ENCODE measurements around the gene EFCAB5.

- TF ChIP-seq RAD21 (IDR thresholded peaks at IDR 0.05; ENCODE audit: low read length) (no peak), TEAD4 (IDR thresholded peaks at IDR 0.05; ENCODE audit: borderline replicate concordance, insufficient read depth) (no peak), TCF12 (IDR thresholded peaks at IDR 0.05) (no peak)
- TF ChIP-seq, protein P1, sequence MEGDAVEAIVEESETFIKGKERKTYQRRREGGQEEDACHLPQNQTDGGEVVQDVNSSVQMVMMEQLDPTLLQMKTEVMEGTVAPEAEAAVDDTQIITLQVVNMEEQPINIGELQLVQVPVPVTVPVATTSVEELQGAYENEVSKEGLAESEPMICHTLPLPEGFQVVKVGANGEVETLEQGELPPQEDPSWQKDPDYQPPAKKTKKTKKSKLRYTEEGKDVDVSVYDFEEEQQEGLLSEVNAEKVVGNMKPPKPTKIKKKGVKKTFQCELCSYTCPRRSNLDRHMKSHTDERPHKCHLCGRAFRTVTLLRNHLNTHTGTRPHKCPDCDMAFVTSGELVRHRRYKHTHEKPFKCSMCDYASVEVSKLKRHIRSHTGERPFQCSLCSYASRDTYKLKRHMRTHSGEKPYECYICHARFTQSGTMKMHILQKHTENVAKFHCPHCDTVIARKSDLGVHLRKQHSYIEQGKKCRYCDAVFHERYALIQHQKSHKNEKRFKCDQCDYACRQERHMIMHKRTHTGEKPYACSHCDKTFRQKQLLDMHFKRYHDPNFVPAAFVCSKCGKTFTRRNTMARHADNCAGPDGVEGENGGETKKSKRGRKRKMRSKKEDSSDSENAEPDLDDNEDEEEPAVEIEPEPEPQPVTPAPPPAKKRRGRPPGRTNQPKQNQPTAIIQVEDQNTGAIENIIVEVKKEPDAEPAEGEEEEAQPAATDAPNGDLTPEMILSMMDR (IDR thresholded peaks at IDR 0.05): no peak
Measured at GRCh38 chr17:29911641-29912177, 29.7 kb upstream of the EFCAB5 start.
